Measurements from ENCODE around the gene MAN2B1. TPM values are rescaled to one million over a fixed set of nuclear protein-coding genes. Genes with fewer than 3 reads are reported as not detected.
"Not testable (repeated sequence)": the region's sequence is repeated elsewhere in the genome, so short reads cannot be mapped to it uniquely, and the experiment has no call there.

The MAN2B1 gene
- total and polyA plus RNA-seq, 4 donors: 38.7 to 160 (median 105) TPM

DNA sequence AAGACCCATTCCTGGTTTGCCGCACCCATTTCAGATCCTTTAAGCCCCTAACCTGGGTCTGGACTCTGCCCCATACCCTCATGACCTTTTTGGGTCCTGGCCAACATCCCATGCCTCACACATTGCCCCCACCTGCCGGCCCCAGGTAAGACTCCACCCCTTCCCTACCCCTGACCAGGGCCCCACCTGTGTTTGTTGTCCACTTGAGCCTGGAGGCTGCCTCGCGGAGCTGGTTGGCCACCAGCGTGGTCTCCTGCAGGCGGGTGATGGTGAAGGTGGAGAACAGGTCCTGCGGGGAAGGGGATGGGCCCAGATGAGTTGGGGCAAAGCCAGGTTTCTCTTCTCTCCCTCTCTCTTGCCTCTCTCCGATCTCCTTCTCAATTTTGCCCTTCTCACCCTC, 19.5 kb downstream of the MAN2B1 start:
- H3K9ac ChIP-seq (ENCODE audit: insufficient read depth in 1 of 2, low read length in 2 of 2): no peak overlapping the region
- no peaks in the 10 kb centered on the region for H3K27me3 ChIP-seq (ENCODE audit: control insufficient read depth in 3 of 3, insufficient read depth in 3 of 3, low read length in 2 of 3)
- ATAC-seq (ENCODE audit: insufficient read depth, low FRiP score) (no peak), DNase-seq (peak in 2 of 3 donors; percentile 20 to 24)
- WGBS, 2 donors: 62 to 80% methylated on average over 8 of the region's 8 CpGs
- no peaks in the 10 kb centered on the region for H3K9me3 ChIP-seq (ENCODE audit: control insufficient read depth in 4 of 4, insufficient read depth in 3 of 4, low read length in 3 of 4)
- H3K36me3 ChIP-seq (ENCODE audit: control insufficient read depth in 4 of 4, insufficient read depth in 4 of 4, low read length in 4 of 4): peaks cover 0 to 8% (median 1%) of the 10 kb centered on the region in 4 donors
- TF ChIP-seq, protein P1, sequence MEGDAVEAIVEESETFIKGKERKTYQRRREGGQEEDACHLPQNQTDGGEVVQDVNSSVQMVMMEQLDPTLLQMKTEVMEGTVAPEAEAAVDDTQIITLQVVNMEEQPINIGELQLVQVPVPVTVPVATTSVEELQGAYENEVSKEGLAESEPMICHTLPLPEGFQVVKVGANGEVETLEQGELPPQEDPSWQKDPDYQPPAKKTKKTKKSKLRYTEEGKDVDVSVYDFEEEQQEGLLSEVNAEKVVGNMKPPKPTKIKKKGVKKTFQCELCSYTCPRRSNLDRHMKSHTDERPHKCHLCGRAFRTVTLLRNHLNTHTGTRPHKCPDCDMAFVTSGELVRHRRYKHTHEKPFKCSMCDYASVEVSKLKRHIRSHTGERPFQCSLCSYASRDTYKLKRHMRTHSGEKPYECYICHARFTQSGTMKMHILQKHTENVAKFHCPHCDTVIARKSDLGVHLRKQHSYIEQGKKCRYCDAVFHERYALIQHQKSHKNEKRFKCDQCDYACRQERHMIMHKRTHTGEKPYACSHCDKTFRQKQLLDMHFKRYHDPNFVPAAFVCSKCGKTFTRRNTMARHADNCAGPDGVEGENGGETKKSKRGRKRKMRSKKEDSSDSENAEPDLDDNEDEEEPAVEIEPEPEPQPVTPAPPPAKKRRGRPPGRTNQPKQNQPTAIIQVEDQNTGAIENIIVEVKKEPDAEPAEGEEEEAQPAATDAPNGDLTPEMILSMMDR (IDR thresholded peaks at IDR 0.05; ENCODE audit: control extremely low read depth, extremely low read depth): no peak
- no peak overlapping the region for H3K4me3 ChIP-seq
- H3K27ac ChIP-seq (ENCODE audit: low read depth in 1 of 2, low read length in 1 of 2): no peak overlapping the region
- H3K4me1 ChIP-seq (ENCODE audit: control insufficient read depth in 5 of 5, insufficient read depth in 5 of 5, low read length in 5 of 5): peaks cover 0 to 5% (median 0%) of the 10 kb centered on the region in 5 donors

DNA sequence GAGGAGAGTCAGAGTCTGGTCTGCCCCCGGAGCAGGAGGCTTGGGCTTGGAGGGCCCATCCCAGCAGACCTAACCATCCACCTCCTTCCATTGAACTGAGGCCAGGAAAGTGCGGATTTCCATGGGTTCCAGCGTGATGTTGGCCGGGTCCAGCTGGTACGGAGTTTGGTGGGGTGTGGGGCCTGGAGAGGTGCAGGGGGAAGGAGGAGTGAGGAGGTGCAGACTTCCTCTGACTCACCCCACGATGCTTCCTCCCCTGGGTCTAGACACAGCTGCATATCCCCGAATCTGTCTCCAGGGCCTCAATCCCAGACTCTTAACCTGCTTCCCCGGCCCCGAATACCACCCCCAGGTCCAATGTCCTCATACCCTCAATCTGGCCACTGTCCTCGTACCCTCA, 20.0 kb downstream of the MAN2B1 start:
- DNase-seq (no peak), ATAC-seq (ENCODE audit: insufficient read depth, low FRiP score) (no peak)
- no peak overlapping the region for H3K27ac ChIP-seq (ENCODE audit: low read depth in 1 of 2, low read length in 1 of 2)
- peaks cover 0 to 8% (median 1%) of the 10 kb centered on the region in 4 donors for H3K36me3 ChIP-seq (ENCODE audit: control insufficient read depth in 4 of 4, insufficient read depth in 4 of 4, low read length in 4 of 4)
- H3K27me3 ChIP-seq (ENCODE audit: control insufficient read depth in 3 of 3, insufficient read depth in 3 of 3, low read length in 2 of 3): no peaks in the 10 kb centered on the region
- H3K4me1 ChIP-seq (ENCODE audit: control insufficient read depth in 5 of 5, insufficient read depth in 5 of 5, low read length in 5 of 5): peaks cover 0 to 5% (median 0%) of the 10 kb centered on the region in 5 donors
- H3K9me3 ChIP-seq (ENCODE audit: control insufficient read depth in 4 of 4, insufficient read depth in 3 of 4, low read length in 3 of 4): no peaks in the 10 kb centered on the region
- TF ChIP-seq, protein P1 (IDR thresholded peaks at IDR 0.05; ENCODE audit: control extremely low read depth, extremely low read depth): no peak
- WGBS, 2 donors: 77 to 83% methylated on average over 10 of the region's 10 CpGs
- H3K4me3 ChIP-seq: no peak overlapping the region
- no peak overlapping the region for H3K9ac ChIP-seq (ENCODE audit: insufficient read depth in 1 of 2, low read length in 2 of 2)

DNA sequence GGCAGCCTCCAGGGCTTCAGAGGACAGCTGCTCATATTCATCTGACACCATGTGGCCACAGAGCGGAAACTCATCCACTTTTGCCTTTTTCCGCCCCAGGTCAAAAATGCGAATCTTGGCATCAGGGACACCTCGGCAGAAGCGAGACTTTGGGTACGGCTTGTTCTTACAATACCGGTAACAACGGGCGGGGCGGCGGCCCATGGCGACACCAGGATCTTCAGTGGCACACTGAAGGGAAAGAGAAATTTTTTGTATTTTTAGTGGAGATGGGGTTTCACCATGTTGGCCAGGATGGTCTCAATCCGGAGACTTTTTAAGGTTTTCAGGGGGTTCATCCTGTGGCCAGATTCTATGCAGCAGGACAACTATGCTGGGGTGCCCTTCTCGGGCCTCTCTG, 22.8 kb downstream of the MAN2B1 start:
- H3K4me3 ChIP-seq; H3K27ac ChIP-seq (ENCODE audit: low read depth in 1 of 2, low read length in 1 of 2); H3K27me3 ChIP-seq (ENCODE audit: control insufficient read depth in 3 of 3, insufficient read depth in 3 of 3, low read length in 2 of 3); H3K9me3 ChIP-seq (ENCODE audit: control insufficient read depth in 4 of 4, insufficient read depth in 3 of 4, low read length in 3 of 4); H3K9ac ChIP-seq (ENCODE audit: insufficient read depth in 1 of 2, low read length in 2 of 2); ATAC-seq (ENCODE audit: insufficient read depth, low FRiP score); DNase-seq; H3K36me3 ChIP-seq (ENCODE audit: control insufficient read depth in 4 of 4, insufficient read depth in 4 of 4, low read length in 4 of 4): not testable (repeated sequence)
- 95 to 98% methylated on average over 14 of the region's 14 CpGs for WGBS, 2 donors
- H3K4me1 ChIP-seq (ENCODE audit: control insufficient read depth in 5 of 5, insufficient read depth in 5 of 5, low read length in 5 of 5): peaks cover 0 to 12% (median 0%) of the 10 kb centered on the region in 5 donors

DNA sequence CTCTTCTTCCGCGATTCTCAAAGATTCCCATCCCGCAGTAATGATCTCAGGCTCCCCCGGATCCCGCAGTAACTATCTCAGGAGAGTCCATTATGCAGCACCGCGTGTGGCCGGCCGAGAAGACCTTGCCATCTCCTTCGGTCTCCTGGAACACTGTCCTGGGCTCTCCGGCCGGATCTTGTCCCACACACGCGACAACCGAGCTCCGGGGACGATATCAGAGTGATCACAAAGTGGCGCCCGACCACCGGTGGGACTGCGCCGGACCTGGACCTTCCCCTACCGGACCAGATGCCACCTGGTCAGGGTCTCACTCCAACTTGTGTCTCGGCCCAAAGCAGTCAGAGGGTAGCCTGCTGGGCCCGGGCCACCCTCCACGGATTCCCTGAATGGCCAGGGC, 24.0 kb downstream of the MAN2B1 start:
- Histone ChIP-seq H3K4me1 (ENCODE audit: control insufficient read depth in 5 of 5, insufficient read depth in 5 of 5, low read length in 5 of 5) (peaks cover 0 to 7% (median 0%) of the 10 kb centered on the region in 5 donors), H3K4me3 (no peak overlapping the region), H3K9me3 (ENCODE audit: control insufficient read depth in 4 of 4, insufficient read depth in 3 of 4, low read length in 3 of 4) (no peaks in the 10 kb centered on the region), H3K9ac (ENCODE audit: insufficient read depth in 1 of 2, low read length in 2 of 2) (no peak overlapping the region), H3K36me3 (ENCODE audit: control insufficient read depth in 4 of 4, insufficient read depth in 4 of 4, low read length in 4 of 4) (peaks cover 0 to 4% (median 0%) of the 10 kb centered on the region in 4 donors), H3K27ac (ENCODE audit: low read depth in 1 of 2, low read length in 1 of 2) (no peak overlapping the region), H3K27me3 (ENCODE audit: control insufficient read depth in 3 of 3, insufficient read depth in 3 of 3, low read length in 2 of 3) (no peaks in the 10 kb centered on the region)
- 93 to 95% methylated on average over 26 of the region's 26 CpGs for WGBS, 2 donors
- TF ChIP-seq, protein P1 (IDR thresholded peaks at IDR 0.05; ENCODE audit: control extremely low read depth, extremely low read depth): no peak
- no peak for ATAC-seq (ENCODE audit: insufficient read depth, low FRiP score)
- no peak for DNase-seq

All from lung (tissue), 12 donors.